ENCODE measurements around the gene SRI.

SRI gene

DNA sequence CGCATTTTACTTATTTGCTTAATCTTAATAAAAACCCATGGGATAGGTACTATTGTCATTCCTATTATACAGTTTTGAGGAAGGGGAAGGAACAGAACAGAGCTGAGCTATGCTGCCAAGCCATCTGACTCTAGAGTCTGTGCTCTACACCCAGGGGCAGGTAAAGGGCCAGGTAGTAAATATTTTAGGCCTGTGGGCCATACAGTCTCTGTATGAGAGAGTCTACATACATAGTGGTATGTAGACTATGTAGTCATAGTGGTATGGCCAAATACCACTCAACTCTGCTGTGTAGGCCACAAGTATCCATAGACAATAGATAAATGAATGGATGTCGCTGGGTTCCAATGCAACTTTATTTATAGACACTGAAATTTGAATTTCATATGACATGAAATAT lies 3.4 kb upstream of the SRI start:
- H3K27me3 ChIP-seq (ENCODE audit: insufficient read depth, low read depth): no peaks in the 10 kb centered on the region
- H3K4me2 ChIP-seq: no peak overlapping the region
- H3K36me3 ChIP-seq (ENCODE audit: insufficient read depth): no peaks in the 10 kb centered on the region
- H3K79me2 ChIP-seq (ENCODE audit: insufficient read depth, low read depth): peaks cover 5% of the 10 kb centered on the region; the same call in 1 of the 2 replicates
- H3K9ac ChIP-seq: no peak overlapping the region
- H4K20me1 ChIP-seq (ENCODE audit: insufficient read depth): no peaks in the 10 kb centered on the region
- TF ChIP-seq, protein P1, sequence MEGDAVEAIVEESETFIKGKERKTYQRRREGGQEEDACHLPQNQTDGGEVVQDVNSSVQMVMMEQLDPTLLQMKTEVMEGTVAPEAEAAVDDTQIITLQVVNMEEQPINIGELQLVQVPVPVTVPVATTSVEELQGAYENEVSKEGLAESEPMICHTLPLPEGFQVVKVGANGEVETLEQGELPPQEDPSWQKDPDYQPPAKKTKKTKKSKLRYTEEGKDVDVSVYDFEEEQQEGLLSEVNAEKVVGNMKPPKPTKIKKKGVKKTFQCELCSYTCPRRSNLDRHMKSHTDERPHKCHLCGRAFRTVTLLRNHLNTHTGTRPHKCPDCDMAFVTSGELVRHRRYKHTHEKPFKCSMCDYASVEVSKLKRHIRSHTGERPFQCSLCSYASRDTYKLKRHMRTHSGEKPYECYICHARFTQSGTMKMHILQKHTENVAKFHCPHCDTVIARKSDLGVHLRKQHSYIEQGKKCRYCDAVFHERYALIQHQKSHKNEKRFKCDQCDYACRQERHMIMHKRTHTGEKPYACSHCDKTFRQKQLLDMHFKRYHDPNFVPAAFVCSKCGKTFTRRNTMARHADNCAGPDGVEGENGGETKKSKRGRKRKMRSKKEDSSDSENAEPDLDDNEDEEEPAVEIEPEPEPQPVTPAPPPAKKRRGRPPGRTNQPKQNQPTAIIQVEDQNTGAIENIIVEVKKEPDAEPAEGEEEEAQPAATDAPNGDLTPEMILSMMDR (conservative IDR thresholded peaks at IDR 0.05; ENCODE audit: low read depth, low read length): no peak
- no peak overlapping the region for H3K27ac ChIP-seq
- H2AFZ ChIP-seq (ENCODE audit: low read depth): no peak overlapping the region
- H3K4me3 ChIP-seq (IDR thresholded peaks at IDR 0.05; ENCODE audit: insufficient read depth, low read depth, low read length): no peak overlapping the region
- H3K4me1 ChIP-seq (ENCODE audit: low read depth, poor library complexity, severe bottlenecking): peaks cover 13% of the 10 kb centered on the region

GRCh38 chr7:88218836-88219605 lies 817 bp downstream of the SRI start:
- H3K4me3 ChIP-seq (IDR thresholded peaks at IDR 0.05; ENCODE audit: insufficient read depth, low read depth, low read length): peak overlapping the region; percentile 72
- H3K36me3 ChIP-seq (ENCODE audit: insufficient read depth): peaks cover 5% of the 10 kb centered on the region; the same call in 1 of the 2 replicates
- H3K27ac ChIP-seq: peak overlapping the region; percentile 86
- peaks cover 48% of the 10 kb centered on the region for H3K4me1 ChIP-seq (ENCODE audit: low read depth, poor library complexity, severe bottlenecking)
- no peaks in the 10 kb centered on the region for H3K27me3 ChIP-seq (ENCODE audit: insufficient read depth, low read depth)
- H2AFZ ChIP-seq (ENCODE audit: low read depth): peak overlapping the region; percentile 38; the same call in 1 of the 2 replicates
- peak overlapping the region; percentile 97 for H3K4me2 ChIP-seq
- H3K9ac ChIP-seq: peak overlapping the region; percentile 91
- no peaks in the 10 kb centered on the region for H4K20me1 ChIP-seq (ENCODE audit: insufficient read depth)
- TF ChIP-seq, protein P1 (conservative IDR thresholded peaks at IDR 0.05; ENCODE audit: low read depth, low read length): no peak; the same call in 1 of the 2 replicates
- peaks cover 27% of the 10 kb centered on the region for H3K79me2 ChIP-seq (ENCODE audit: insufficient read depth, low read depth)

DNA sequence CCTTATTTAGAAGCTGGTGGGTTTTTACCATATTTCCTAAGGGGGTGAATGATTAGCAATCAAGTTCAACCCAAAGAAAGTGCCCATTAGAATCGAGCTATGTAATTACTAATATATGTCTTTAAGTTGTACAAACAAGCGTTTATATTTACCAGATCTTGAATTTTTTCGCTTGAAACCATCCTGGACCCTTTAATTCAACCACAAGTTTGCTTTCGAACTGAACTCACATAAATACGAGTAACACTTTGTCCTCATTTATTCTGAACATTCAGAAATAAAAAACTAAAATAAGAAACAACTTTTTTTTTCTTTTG lies 1.5 kb downstream of the SRI start:
- Histone ChIP-seq H3K4me2 (peak overlapping the region; percentile 97), H3K9ac (peak overlapping the region; percentile 91), H3K4me1 (ENCODE audit: low read depth, poor library complexity, severe bottlenecking) (peaks cover 48% of the 10 kb centered on the region), H3K36me3 (ENCODE audit: insufficient read depth) (peaks cover 5% of the 10 kb centered on the region; the same call in 1 of the 2 replicates), H3K27me3 (ENCODE audit: insufficient read depth, low read depth) (no peaks in the 10 kb centered on the region), H2AFZ (ENCODE audit: low read depth) (peak overlapping the region; percentile 38; the same call in 1 of the 2 replicates), H4K20me1 (ENCODE audit: insufficient read depth) (no peaks in the 10 kb centered on the region), H3K79me2 (ENCODE audit: insufficient read depth, low read depth) (peaks cover 27% of the 10 kb centered on the region), H3K4me3 (IDR thresholded peaks at IDR 0.05; ENCODE audit: insufficient read depth, low read depth, low read length) (peak overlapping the region; percentile 72), H3K27ac (peak overlapping the region; percentile 86)
- TF ChIP-seq, protein P1 (conservative IDR thresholded peaks at IDR 0.05; ENCODE audit: low read depth, low read length): no peak; the same call in 1 of the 2 replicates

GRCh38 chr7:88217675-88218428 lies 2.0 kb downstream of the SRI start:
- Histone ChIP-seq H3K4me2 (peak overlapping the region; percentile 97), H3K4me1 (ENCODE audit: low read depth, poor library complexity, severe bottlenecking) (peaks cover 48% of the 10 kb centered on the region), H3K36me3 (ENCODE audit: insufficient read depth) (peaks cover 5% of the 10 kb centered on the region; the same call in 1 of the 2 replicates), H3K79me2 (ENCODE audit: insufficient read depth, low read depth) (peaks cover 27% of the 10 kb centered on the region), H3K9ac (peak overlapping the region; percentile 91; the same call in 1 of the 2 replicates), H3K4me3 (IDR thresholded peaks at IDR 0.05; ENCODE audit: insufficient read depth, low read depth, low read length) (no peak overlapping the region), H3K27ac (peak overlapping the region; percentile 86), H3K27me3 (ENCODE audit: insufficient read depth, low read depth) (no peaks in the 10 kb centered on the region), H4K20me1 (ENCODE audit: insufficient read depth) (no peaks in the 10 kb centered on the region), H2AFZ (ENCODE audit: low read depth) (no peak overlapping the region)
- TF ChIP-seq, protein P1 (conservative IDR thresholded peaks at IDR 0.05; ENCODE audit: low read depth, low read length): no peak

All from KMS-11 (cell line).